AG08395 (cell line): ENCODE data around the gene LRRC28.
A peak's percentile ranks its signal among the peaks of the same experiment; 100 is the strongest.

Source experiments
- DNase-seq: peaks from one replicate; pipeline ENCODE4 v3.0.0; 2012; ENCODE audit warnings: mixed read lengths, low spot score

The LRRC28 gene

DNA sequence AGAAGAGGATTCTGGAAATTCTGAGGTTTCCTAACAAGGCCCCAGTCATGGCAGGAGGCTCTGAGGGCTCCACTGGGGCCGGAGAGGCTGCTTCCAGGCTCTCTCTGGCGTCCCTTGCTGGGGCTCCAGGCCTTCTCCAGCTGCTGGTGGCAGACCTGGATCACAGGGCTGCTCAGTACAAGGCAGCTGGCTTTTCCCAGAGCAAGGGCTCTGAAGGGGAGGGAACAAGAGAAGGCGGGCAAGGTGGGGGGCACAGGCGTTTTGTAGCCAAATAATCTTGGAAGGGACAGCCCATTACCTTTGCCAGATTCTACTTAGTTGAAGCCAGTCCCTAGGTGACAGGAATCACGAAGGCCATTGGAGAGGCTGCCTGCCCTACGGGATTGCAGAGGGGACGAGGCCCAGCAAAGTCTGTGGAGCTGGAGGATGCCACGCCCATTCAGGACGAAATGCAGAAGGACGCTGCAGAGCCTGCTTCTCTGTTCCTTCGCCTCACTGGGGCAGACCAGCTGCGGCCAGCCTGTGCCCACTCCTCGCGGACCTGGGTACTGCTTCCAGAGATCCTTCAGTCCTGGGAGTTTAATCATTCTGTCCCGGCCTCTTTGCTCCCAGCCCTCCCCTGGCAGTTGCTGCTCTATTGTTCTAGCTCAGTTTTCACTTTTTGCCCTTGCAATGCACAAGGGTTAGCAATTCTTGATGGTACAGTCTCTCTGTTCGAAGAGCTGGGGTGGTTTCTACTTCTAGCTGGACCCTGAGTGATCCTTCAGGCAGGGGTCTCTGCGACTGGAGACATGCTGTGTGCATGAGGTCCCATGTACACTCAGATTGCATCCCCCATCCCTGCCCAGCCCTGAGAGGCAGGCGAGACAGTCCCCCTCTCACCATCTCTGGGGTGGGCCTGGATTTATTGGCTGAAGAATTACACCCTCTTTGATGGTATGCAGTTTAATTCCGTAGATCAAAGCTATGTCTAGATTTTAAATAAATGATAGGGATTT lies 165.2 kb downstream of the LRRC28 start:
- no peak for DNase-seq

DNA sequence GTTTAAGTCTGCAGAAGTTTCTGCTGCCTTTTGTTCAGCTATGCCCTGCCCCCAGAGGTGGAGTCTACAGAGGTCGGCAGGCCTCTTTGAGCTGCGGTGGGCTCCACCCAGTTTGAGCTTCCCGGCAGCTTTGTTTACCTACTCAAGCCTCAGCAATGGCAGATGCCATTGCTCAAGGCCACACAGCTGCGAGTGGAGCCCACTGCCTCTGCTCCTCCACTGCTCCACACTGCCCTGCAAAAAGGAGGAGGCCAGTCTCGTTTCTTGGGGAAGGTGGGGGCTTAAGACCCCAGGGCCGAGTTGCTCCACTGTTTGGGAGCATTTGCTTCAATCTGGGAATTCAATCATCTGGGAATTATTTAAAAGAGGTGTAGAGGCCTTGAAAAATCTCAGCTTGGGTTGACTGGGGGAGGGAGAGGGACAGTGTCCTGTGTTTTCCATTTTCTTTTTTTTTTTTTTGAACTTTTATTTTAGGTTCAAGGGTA lies 169.9 kb downstream of the LRRC28 start:
- no peak for DNase-seq

DNA sequence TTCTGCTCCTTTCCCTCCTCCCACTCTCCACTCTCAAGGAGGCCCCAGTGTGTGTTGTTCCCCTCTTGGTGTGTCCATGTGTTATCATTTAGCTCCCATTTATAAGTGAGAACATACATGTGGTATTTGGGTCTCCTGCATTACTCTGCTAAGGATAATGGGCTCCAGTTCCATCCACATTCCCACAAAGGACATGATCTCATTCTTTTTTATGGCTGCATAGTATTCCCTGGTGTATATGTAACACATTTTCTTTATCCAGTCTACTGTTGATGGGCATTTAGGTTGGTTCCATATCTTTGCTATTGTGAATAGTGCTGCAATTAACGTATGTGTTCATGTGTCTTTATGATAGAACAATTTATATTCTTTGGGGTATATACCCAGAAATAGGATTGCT lies 170.5 kb downstream of the LRRC28 start:
- no peak for DNase-seq

DNA sequence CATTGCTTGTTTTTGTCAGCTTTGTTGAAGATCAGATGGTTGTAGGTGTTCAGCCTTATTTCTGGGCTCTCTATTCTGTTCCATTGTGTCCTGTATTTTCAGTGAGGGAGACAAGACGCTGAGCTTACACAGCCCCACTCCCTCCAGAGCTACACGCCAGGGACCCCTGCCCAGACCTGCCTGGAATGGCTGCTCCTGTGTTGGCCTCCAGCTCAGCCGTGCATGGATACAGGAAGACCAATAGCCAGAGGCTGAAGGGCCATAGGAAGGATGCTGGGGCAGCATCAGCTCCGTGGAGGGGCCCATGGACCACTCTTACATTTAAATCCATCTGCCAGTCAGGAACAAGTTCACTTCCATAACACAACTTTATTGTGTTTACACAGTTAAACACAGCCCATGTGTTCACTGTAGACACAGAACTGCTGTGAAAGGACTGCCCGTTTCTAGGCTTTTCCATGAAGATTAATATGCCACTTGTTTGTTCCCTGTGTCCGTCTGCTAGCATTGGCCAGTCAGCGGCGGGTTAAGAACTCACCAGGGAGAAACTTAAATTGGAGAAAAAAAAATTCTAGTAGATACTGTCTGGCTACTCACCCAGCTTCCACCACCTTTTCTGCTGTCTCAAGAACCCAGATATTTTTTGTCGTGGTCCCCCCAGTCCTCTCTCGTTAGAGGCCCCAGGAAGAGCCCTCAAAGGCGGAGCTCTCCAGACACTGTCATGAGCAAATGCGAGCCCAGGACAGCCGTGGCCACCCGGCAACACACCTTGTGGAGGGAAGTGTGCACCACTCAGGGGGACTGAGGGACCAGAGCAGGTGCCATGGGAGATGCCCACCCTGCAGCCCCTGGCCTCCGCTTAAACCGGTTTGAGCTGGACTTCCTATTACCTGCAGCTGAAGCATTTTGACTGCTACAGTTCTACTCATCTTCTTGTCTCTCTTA lies 172.2 kb downstream of the LRRC28 start:
- no peak for DNase-seq

DNA sequence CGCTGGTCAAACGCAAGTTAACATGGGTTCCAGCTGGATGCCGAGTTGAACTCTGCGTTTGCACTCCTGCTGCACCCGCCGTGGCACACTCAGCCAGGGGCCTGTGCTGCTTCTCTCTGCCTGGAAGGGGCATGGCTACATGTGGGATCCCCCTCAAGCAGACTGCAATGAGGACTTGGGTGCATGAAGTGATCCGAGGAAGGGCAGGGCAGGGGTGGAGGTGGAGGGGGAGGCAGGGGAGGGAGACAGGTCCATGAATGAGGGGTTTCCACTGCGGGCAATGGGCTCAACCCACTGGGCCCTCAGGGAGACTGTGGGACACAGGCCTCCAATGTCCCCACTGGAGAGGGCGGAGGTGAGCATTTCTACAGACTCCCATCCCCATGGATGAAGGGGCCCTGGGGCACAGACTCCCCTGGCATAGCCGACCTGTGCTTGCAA lies 172.9 kb downstream of the LRRC28 start:
- no peak for DNase-seq

DNA sequence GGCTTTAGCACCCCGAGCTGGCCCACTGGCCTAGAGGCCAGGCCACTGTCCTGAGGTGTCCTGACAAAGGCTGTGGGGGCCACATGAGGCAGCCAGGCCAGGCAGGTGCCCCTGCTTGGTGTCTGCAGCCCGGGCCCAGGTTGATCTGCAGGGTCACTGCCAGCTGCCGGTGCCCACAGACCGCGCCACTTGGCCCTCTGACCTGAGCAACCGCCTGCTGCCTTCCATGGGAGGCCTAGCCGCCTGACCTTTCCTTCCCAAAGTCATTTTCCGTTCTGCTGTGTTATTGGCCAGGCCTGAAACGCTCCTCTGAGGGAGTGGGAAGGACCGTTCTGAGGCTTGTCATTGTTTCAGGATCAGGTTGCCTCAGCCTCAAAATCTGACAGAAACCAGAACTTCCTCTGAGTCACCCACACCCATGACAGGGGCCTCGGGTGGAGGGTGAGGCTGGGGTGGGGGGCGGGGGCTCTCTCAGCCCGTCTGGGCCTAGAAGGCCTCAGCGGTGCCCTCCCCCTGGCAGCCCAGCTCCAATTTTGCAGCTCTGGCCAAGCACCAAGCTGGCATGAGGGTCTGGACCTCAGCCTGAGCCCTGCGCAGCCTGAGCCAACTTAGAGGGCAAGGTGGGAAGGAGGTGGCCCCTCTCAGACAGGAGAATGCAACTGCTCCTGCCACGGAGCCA lies 173.8 kb downstream of the LRRC28 start:
- DNase-seq: peak; percentile 77

DNA sequence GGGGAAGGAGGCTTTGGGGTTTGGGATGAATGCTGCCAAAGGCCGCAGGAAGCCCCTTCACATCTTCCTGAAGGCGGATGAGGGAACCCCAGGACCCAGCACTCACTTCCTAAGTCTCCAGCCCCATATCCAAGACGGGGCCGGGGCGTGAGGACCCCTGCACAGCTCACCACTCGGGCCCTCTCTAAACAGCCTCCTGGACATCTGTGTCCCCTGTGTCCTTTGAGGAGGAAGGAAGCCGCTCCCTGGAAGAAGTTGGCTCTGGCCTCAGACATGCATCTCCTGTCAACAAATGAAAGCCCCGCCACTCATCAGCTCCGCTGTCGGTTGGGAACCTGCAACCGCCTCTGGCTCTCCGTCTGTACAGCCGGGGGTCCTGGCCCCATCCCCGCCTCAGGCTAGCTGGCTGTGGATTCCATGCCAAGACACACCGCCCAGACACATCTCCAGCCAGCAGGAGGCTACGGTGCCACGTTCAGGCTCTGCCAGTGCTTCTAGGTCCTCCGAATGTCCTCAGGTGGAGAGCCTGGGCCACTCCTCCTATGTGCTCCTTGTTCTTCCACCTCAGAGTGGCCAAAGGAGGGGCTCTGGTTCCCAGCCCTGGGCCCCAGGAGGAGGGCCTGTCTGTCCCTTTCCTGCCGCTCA lies 174.5 kb downstream of the LRRC28 start:
- DNase-seq: no peak

DNA sequence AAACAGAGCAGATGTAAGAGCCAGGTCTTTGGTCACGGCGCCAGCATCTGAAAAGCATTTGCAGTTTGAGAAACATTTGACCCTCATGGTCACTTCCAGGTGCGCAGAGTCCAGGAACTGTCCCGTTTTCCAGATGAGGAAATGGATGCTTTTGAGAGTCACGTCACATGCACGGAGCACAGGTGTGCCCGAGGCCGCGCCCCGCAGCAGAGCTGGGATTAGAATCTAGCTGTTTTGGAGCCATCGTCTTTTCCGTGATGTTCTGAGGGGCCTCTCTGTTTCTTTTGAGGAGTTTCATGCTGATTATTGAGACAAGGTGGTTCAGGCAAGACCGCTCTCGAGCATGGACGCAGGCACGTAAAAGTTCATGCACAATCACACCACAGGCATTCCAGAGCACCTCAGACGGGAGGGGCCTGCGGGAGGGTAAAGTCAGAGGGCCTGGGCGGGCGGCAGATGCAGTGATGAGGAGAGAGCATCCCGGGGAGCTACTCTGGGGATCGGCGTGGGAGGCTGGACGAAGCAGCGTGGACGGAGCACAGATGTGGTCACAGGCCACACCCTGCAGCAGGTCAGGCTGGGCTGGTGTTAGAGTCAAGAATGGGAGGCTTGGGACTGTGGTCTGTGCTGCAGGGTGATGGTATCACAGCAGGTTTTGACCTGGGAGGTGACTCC lies 175.3 kb downstream of the LRRC28 start:
- DNase-seq: no peak

DNA sequence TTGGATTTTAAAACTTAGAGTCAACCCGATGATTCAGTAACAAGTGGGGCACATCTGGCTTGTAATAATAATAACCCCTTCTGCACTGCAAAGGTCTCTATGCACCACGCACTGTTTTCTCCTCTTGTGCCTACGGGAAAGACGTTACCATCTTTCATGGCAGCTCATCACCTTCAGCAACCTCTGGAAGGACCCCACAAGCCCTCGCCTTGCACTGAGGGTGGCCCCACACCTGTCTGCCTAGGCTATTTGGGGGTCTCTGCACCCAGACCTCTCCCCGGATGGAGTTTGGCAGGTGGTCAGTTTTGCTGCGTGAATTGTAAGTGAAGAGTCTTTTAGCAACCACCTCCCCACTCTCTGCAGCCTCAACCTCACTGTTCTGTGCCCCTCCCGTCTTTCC lies 175.9 kb downstream of the LRRC28 start:
- no peak for DNase-seq

DNA sequence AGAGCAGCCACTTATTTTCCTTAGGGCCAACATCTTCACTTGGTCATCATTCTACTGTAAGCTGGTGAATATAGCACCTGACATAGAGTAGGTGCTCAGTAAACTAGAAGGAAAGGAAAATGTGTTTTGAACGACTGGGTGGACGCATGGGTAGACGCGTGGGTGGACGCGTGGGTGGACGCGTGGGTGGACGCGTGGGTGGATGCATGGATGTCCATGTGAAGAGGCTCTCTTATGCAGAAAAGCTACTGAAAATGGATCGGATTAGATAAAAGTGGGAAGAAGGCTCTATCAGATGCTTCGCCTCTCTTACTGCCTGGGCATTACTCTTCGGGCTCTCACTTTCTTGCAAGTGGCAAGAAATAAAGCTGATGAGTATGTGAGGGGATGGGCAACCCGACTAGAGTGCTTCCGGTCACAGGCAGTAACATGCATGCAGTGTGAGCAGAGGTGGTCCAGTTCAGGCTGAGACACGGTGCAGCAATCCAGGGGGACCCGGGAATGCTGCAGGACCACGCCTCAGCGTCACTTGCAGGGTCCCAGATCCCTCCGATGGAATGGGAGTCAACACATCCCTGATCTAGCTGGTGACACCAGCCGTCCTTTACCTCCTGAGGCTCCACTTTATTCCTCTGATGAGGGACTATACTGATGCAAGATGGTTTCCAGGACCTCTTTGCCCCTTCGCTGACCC lies 176.5 kb downstream of the LRRC28 start:
- DNase-seq: no peak

DNA sequence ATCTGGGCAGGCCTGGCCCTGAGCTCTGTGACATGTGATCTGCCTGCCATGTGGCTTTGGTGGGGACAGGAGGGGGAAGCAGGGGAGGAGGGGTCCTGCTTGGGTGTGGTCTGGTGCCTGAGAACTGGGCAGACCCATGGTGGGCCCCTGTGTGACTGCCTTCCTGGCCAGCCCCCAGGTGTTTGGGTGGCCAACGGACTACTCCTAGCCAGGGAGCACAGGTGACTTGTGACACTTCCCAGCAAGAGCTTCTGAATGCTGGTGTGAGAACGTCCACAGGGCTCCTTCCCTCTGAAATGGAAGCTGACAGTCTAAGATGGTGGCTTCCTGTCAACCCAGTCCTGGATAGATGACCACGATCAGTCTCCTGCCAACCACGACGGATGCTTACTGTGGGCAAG lies 178.4 kb downstream of the LRRC28 start:
- DNase-seq: no peak

DNA sequence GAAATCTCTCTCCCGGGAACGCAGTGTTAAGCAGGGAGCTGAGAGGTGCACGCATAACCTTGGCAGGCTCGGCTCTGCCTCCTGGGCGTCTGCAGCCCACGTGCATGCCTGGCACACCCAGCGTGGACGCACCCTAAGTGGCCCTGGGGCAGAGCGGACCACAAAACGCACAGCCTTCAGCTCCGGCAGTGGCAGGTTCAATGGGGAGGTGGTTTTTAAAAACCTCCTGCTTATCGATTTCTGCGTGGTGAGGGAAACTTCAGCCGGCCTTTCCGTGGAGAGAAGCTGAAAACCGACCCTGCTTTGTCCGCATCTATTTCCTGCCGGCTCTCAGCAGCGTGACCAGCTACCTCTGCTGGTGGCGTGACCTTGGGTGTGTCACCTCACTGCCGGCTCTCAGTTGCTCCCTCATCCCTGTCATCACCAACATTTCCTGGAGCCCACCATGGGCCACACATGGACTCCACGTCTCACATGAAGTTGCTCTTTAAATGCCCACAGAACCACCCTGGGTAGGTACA lies 179.7 kb downstream of the LRRC28 start:
- no peak for DNase-seq

DNA sequence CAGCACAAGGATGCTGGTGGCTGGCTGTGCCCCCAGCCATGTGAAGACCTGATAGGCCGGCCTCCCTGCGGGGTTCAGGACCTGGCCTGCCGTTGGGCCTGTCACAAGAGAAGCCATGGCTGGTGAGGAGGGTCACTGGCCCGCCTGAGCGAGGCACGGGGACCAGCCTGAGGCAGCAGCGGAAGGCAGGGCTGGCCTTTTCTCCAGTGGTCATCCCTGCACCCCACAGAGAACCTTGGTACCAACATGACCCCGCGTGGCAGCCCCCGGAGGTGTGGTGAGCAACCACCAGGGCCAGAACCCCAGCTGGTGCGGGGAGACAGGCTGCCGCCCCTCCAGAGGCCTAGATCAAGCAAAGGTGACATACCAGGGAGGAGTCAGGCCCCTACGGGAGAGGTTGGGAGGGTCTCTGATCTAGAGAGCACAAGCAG lies 180.4 kb downstream of the LRRC28 start:
- DNase-seq: no peak

DNA sequence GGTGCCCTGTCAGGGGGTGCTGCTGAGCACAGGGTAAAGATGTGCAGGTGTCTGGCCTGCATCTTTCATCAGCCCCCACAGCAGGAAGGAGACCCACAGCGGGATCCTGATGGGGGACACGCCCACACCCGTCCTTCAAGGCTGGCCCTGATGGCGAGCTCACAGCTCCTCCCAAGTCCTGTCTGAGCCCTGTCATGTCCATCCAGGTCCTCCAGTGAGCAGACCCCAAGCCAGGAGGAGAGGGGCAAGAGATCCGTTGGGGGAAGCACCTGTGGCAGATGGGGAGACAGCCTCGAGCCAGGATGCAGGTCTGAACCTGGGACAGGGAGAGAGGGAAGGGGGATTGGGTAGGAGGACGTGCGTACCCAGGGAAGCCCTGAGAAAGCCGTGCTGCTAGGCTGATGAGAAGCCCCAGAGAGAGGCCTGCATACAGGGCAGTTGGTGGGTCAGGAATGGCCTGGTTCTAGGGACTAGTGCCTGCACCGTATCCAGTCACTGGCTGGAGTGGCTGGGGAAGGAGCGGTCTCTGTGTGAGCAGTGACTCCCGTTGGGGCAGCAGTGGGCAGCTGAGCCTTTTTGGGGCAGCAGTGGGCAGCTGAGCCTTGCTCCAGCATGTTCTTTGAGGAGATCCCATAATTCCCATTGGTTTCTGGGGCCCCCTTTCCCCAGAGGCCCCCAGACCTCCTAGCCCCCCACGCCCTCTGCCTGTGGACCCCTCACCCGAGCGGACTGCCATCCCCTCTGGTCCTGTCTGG lies 181.2 kb downstream of the LRRC28 start:
- DNase-seq: no peak

DNA sequence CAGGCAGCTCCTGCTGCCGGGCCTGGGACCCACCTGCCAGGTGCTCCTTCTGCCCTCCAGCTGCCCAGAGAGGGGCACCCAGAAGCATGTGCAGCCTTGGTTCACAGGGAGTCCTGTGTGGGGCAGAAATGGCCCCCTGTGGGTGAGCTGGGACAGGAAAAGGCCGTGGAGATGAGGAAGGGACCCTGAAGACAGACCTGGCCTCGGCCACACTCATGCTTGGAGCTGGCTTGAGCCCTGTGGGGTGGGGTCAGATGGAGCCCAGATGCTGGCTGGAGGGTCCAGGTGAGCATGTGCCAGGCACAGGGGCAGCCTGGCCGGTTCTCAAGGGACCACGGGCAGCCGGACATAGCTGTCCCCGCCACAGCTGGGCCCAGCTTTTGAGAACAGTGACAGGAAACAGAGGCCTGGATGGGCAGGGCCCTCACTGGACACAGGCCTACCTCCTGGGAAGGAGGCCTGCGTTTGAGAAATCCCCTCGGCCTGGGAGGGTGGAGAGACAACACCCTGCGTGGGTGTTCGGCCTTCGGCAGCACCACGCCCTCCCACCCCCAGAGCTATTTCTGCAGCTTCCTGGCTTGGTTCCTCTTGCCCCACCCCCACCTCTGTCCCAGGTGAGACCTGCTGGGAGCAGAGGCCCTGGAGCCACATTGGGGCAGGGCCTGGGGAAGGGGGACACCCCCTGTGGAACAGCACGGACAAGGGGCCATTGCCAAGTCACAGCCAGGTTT lies 181.9 kb downstream of the LRRC28 start:
- DNase-seq: peak; percentile 25

DNA sequence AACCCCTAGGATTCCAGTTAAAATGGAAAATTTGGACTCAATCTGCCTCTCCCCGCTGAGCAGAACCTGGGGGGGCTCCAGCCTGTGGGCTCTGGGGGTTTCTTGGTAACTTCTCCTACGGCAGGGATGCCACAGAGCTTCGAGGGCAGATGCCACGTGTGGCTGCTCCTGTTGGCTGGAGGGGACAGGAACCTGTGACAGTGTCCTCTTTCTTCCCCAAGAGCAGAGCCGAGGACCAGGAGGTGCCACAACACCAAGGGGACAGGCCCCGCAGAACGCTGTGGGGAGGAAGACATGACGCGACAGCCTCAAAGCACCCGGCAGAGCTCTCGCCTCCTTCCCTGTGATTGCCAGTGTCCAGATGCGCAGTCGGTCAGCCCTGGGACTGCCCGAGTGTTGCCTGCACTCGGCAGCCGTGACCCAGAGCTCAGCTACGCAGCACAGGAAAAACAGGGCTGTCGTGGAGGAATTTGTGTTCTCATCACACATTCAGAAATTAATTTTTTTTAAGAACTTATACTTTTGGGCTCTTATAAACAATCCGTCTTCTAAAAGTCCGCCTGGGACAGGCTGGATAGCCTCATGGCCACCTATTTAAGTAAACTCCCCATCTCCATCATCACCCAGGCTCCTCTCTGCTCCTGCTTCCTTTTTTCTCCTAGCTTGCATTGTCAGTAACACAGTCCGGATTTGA lies 182.6 kb downstream of the LRRC28 start:
- no peak for DNase-seq

DNA sequence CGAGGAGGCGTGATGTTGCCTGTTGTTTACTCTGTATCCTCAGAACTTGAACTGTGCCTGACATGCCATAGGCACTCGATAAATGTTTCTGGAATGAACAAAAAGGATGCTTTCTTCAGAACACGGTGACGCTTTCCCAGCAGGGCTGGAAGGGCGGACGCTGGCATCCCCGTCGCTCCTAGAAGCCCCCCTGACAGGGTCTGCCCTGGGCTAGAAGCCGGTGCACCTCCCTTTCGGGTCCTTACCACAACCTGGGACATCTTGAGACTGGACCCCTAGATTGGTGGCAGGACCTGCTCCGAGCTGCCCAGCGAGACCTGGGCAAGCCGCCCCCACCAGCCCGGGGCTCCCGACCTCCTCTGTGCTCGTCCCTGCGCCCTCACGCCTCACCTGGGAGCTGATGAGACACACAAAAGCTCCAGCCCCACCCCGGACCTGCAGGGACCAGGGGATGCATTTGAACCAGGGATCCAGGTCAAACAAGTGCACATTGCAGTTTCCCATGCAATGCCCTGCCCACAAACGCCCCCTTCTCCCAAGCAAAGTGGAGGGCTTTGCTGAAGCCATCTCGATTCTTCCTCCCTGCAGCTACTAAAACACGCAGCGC lies 183.3 kb downstream of the LRRC28 start:
- DNase-seq: no peak
